Activated CD4-positive, alpha-beta T cell treated with anti-CD3 and anti-CD28 coated beads, Interleukin-2, amount 50 U/mL, for 24 hours (primary cell): Measurements from ENCODE around the gene KIF5C.

Source experiments
- DNase-seq, 2 donors: peaks; one replicate each; pipeline ENCODE4 v3.0.0-alpha.2; 2020; ENCODE audit warnings: low read depth in 1 of 2, low spot score in 1 of 2

The KIF5C gene

GRCh38 chr2:148887350-148888002 is 12.4 kb downstream of the KIF5C start:
- no peak for DNase-seq

GRCh38 chr2:148888003-148888501 is 13.0 kb downstream of the KIF5C start:
- no peak for DNase-seq

- DNase-seq = no peak
Measured at GRCh38 chr2:148888986-148889385, 14.0 kb downstream of the KIF5C start.

DNA sequence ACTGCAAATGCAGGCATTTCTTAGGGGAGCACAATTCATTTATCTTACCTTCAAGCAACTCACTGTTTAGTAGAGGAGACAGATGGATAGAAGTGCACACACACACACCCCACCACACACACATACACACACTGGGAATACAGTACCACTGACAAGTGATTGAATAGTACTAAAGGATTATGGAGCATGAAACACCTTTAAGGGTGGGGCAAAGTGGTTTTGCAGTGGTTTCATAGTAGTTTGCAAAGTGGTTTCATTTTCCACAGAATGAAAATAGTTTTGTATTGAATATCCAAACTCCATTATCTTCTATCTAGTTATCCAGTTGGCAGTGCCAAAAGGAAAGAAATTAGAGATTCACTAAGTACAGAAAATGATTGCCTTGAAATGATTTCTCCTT is 18.9 kb downstream of the KIF5C start:
- DNase-seq = no peak

DNA sequence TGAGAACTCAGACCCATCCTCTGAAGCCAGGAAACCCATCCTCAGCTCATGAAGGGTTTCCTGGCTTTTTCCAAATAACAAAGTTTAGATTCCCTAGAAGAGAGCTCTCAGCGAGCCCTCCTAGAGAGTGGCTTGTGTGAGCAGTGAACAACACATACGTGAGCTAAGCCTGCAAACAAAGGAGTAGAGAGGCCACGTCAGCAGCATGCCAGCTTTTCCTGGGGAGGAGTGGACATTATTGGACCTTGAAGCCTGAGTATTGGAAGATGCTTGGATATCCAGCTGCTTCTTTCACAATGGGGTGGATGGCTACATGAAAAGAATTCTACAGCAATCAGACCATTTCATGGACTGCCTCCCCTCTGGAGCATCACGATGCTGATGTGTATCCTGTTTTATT is 21.1 kb downstream of the KIF5C start:
- no peak for DNase-seq

- DNase-seq = no peak
Measured at GRCh38 chr2:148899638-148900318, 24.8 kb downstream of the KIF5C start.

GRCh38 chr2:148900350-148900837 is 25.4 kb downstream of the KIF5C start:
- DNase-seq = no peak

DNA sequence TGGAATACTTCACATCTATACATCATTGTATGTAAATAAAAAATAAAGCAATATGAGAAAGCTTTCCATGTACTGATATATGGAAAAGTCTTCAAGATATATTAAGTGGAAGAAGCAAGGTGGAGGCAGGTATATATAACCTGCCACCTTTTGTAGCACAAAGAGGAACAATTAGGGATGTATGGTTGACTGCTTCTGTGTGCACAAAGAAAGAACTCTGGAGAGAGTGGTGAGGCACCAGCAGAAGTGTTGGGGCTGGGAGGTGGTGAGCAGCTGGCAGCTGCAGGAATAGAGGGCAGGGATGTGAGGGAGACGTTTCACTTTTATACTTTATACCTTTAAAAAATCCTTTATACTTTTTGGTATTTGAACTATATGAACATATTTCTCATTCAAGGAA is 26.1 kb downstream of the KIF5C start:
- no peak for DNase-seq

DNA sequence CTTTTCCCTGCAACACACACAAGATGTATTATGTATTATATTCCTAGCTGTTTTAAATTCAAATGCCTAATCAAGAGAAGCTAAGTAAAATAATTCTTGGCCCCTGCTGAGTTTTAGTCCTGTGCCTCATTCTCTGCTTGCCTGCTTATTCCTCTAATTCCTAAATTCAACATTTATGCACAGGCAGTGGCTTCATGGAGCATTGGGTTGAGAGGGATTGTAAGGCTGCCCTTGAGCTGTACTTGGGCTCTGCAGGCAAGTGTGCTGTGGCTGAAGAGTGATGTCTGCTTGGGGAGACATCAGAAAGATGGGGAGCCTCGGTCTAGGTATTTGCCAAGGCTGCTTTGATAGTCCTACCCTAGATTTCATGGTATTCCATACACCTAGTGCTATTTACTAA is 27.8 kb downstream of the KIF5C start:
- no peak for DNase-seq

- DNase-seq = no peak
Measured at GRCh38 chr2:148903294-148903693, 28.3 kb downstream of the KIF5C start.

DNA sequence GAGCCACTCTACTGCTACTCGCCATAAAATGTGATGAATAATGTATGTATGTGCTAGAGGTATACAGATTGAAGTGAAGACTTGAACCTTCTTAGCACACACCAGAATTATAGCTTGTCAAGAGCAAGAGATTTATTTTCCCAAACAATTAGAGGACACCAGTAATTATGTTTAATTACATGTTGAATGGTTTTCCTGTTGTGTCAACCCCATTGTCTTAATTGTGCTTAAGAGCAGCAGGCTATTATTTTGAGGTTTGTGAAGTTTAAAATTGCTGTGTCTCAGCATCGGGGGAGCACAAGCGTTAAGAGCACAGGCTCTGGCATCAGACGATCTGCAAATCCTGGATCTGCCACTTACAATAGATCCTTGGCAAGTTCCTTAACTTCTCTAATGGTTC is 29.0 kb downstream of the KIF5C start:
- DNase-seq = no peak

DNA sequence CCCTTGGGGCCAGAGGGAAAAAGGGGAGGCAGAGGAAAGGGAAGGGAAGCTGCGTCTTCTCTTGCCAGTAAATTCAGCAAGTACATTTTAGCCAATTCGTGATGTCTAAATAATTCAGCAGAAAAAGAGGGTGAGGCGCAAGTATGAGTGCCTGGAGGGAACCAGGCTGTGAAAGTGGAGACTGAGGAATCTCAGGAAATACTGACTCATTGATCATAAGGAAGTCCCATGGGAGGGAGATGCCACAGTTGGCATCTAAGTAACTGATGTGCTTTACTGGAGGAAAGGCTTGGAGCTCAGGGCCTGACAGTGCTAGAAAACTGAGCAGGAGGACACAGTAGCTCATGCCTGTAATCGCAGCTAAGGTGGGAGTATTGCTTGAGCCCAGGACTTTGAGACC is 31.1 kb downstream of the KIF5C start:
- no peak for DNase-seq

DNA sequence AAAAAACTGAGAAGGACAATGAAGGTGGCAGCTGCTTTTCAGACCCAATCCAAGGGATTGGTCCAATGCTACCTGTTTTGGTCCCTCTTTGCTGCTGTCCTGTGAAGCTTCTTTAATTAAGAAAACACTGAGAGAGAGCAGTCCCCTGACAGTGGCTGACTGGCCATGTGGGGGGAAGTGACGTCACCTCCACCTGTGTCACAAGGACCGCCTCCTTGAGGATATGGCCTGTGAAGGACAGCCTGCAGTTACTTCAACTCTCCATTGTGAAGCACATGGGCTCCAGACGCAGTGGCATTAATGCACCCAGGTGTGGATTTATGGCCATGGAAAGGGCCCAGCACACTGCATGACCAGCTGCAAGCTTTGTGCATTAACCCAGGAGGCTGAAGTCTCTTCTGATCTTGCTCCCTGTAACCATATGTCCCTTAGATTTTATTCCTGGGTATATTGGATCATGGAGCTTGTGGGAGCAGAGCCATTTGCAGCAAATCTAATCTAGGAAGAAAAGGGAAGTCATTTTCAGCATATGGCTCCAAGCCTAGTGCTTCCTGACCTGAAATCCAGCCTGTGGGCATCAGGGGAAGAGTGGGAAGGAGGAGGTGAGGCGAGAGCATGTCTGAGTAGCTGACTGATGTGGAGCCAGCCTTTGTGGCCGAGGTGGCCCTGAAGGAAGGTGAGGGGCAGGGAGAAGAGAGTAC is 32.2 kb downstream of the KIF5C start:
- no peak for DNase-seq

- DNase-seq = no peak
Measured at GRCh38 chr2:148909114-148909513, 34.1 kb downstream of the KIF5C start.

DNA sequence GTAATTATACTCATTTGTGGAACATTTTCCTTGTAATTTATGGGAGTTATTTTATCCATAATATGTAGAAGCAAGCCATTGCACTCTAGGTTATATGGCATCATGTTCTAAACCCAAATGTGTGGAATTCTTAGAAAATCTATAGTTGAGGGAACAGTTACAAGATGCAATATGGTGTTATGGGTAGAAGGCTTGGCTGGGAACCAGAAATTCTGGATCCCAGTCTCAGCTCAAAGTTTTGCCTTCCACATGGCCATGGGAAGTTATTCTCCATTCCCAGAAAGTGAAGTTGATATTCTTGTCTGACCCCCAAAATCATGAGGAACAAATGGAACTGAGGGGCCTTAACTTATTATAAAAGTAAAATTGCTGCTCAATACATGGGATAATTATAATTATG is 38.0 kb downstream of the KIF5C start:
- no peak for DNase-seq

GRCh38 chr2:148913492-148913891 is 38.5 kb downstream of the KIF5C start:
- no peak for DNase-seq

DNA sequence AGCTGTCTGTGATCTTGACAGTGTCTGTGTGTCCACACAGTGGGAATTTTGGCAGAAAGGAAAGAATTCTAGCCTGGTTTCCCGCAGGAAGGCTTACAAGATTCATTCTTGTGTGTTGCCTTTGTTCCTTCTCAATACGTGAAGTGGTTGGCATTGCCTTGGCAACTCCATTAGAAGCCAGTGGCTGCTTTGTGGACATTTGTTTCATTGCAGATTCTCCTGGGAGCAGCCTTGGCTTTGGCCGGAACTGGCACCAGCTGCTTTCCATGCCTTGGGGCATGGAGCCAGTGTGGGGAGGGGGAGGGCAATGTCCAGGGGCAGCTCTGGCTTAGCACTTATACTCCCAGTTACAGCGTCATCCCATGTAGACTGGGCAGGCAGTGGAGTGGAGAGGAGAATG is 39.4 kb downstream of the KIF5C start:
- DNase-seq = no peak

- no peak for DNase-seq
Measured at GRCh38 chr2:148917431-148917830, 42.4 kb downstream of the KIF5C start.

GRCh38 chr2:148918554-148918953 is 43.5 kb downstream of the KIF5C start:
- no peak for DNase-seq

DNA sequence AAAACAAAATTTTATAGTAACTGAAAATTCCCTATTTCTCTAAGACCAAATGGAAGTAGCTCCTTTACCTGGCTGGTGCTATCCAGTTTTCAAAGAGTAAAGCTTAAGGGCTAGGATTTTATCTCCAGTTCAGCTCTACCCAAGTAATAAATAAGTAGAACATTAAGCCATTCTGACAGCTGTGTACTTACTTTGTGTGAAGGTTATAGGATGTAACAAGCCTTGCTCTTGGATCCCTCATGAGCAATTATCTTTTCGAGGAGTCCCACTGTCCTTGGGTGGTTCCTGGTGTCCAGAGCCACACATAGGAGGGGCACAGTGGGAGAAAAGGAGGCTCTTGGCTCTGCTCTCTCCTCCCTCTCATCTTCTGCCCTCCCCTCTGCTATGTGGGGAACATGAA is 45.5 kb downstream of the KIF5C start:
- DNase-seq = no peak

- DNase-seq = no peak
Measured at GRCh38 chr2:148922062-148922461, 47.0 kb downstream of the KIF5C start.
